A204.1 (cell line): Measurements from ENCODE around the gene LPCAT3.
"Not testable (repeated sequence)": the region's sequence is repeated elsewhere in the genome, so short reads cannot be mapped to it uniquely, and the experiment has no call there.

ENCODE experiments used
- FAIRE-seq: peaks from 2 replicates; lab custom pipeline; 2012; peaks lifted over from hg19 to GRCh38; lab: Jason Lieb, UNC

The LPCAT3 gene

DNA sequence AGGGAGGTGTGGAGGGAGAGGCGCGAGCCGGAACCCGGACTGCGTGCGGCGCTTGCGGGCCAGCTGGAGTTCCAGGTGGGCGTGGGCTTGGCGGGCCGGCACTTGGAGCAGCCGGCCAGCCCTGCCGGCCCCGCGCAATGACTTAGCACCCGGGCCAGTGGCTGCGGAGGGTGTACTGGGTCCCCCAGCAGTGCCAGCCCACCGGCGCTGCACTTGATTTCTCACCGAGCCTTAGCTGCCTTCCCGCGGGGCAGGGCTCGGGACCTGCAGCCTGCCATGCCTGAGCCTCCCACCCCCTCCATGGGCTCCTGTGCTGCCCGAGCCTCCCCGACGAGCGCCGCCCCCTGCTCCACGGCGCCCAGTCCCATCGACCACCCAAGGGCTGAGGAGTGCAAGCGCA lies 19.1 kb upstream of the LPCAT3 start:
- not testable (repeated sequence) for FAIRE-seq

GRCh38 chr12:7035463-7035862 lies 17.2 kb upstream of the LPCAT3 start:
- no peak for FAIRE-seq

- no peak for FAIRE-seq
These were observed 16.2 kb upstream of the LPCAT3 start for GRCh38 chr12:7034464-7034863.

- FAIRE-seq = no peak
These were observed 14.7 kb upstream of the LPCAT3 start for GRCh38 chr12:7032990-7033389.

DNA sequence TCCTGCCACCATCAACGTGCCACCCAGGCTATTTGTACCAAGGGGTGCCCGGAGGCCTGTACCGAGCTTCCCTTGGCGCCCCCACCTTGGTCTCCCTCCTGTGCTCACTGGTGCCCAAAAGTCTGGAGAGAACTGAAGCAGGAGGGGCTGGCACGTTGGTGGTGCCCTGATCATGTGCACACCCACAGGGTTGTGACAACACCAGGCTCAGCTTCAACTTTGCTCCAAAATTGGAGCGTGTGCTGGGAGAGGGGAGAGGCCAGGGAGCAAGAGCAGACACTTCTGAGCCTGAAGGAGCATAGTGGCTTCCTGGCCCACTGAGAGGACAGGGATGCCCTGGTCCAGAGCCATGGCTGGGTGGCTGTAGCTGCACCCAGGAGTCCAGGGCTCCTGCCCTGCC lies 13.0 kb upstream of the LPCAT3 start:
- FAIRE-seq = no peak

GRCh38 chr12:7026854-7027253 lies 8.6 kb upstream of the LPCAT3 start:
- no peak for FAIRE-seq

DNA sequence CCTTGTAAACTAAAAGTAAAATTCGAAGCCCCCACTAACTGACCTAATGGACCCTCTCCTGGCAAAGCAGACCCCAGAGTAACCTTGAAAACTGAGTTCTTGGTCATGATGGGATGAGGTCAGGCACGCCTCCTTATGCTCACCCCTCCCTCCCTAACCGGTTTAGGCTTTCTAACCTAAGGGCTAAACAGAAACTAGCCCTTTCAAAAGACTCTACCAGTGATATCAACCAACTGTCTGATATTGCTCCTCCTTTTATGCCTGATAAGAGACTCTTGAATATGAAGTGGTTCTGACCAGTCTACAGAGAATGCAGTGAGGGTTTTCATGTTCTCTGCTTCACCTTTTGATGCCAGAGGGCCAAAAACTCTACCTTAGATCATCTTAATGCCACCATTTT lies 4.8 kb upstream of the LPCAT3 start:
- no peak for FAIRE-seq

DNA sequence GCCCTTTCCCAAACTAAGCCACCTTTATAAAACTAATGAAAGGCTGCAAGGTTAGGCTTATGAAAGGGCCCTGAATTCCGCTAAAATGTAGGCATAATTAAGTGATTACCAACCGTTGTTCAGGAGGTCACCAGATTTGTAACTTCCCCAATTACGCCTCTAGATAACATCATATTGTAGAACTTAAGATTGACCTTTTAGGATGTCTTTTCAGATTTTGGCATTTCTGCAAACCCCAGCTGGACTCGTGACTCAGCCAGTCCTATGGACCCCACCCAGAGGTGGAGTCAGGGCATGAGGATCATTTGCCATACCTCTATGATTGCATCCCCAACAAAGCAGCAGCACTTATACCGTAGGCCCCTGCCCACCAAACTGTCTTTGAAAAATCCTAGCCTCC lies 3.7 kb upstream of the LPCAT3 start:
- no peak for FAIRE-seq

- FAIRE-seq = no peak
These were observed 830 bp upstream of the LPCAT3 start for GRCh38 chr12:7019043-7019569.

DNA sequence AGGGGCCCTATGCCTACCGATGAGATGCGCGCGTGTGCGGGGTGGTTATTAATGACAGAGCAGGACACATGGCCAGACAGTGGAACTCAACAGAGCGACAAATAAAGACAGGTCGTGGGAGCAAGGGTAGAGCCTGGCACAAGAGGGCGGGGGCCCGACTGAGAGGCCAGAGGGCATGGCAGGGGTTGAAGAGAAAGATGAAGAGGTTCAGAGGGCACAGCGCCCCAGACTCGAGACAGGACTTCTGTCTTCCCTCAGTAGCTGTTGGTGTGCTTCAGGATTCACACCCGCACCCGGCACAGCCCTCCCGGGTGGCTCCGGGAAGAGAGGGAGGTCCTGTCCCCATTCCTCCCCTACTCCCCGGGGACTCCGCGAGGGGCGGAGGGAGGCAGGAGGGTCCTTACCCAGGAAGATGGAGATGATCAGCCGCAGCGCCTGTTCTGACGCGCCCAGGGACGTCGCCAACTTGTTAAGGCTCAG lies 366 bp downstream of the LPCAT3 start:
- no peak for FAIRE-seq

- no peak for FAIRE-seq
These were observed 1.2 kb downstream of the LPCAT3 start for GRCh38 chr12:7016958-7017571.

- FAIRE-seq = no peak
These were observed 2.5 kb downstream of the LPCAT3 start for GRCh38 chr12:7015555-7016370.

DNA sequence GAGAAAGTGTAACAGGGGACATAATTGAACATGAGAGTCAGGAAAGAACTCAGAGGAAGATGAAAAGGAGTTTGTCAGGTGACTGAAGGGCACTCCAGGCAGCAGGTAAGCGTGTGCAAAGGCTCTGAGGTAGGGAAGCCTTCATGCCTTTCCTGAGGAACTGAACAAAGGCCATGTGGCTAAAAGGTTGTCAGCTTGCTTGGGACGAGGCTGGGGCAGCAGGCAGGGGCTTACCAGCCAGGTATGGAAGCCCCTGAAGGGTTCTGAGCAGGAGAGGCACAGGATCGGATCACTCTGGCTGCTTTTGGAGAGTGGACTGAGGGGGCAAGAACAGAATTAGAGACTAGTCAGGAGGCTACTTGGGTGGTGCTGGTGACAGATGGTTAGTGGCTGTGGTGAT lies 5.2 kb downstream of the LPCAT3 start:
- no peak for FAIRE-seq

- FAIRE-seq = no peak
These were observed 6.2 kb downstream of the LPCAT3 start for GRCh38 chr12:7012024-7012607.

DNA sequence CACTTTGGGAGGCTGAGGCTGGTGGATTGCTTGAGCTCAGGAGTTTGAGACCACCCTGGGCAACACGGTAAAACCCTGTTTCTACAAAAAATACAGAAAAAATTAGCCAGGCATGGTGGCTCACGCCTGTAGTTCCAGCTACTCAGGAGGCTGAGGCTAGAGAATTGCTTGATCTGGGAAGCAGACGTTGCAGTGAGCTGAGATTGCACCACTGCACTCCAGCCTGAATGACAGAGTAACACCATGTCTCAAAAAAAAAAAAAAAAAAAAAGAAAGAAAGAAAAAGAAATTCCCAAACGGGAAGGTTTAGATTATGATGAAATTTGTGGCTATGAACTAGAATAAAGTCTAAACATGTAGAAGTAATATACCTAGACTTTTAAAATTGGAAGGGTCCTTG lies 6.9 kb downstream of the LPCAT3 start:
- FAIRE-seq = not testable (repeated sequence)

DNA sequence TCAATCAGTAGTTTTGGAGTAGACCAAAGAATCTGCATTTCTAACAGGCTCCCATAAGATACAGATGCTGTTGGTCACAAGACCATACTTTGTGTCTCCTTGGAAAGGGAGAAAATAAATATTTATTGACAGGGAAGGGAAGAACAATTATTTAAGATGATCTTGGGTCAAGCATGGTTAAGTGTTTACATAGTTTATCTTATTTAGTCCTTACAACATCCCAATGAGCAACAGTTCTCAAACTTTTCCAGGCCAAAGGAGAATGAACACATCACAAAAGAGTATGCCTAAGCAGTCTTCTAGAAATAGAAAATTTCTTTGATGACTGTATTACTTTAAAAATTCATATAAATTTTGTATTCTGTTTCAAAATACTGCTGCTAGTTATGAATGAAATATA lies 8.8 kb downstream of the LPCAT3 start:
- FAIRE-seq = no peak

GRCh38 chr12:7008864-7009263 lies 9.4 kb downstream of the LPCAT3 start:
- FAIRE-seq = no peak

GRCh38 chr12:7006639-7007038 lies 11.6 kb downstream of the LPCAT3 start:
- no peak for FAIRE-seq

GRCh38 chr12:7005311-7005710 lies 13.0 kb downstream of the LPCAT3 start:
- FAIRE-seq = no peak

- no peak for FAIRE-seq
These were observed 13.4 kb downstream of the LPCAT3 start for GRCh38 chr12:7004840-7005239.

DNA sequence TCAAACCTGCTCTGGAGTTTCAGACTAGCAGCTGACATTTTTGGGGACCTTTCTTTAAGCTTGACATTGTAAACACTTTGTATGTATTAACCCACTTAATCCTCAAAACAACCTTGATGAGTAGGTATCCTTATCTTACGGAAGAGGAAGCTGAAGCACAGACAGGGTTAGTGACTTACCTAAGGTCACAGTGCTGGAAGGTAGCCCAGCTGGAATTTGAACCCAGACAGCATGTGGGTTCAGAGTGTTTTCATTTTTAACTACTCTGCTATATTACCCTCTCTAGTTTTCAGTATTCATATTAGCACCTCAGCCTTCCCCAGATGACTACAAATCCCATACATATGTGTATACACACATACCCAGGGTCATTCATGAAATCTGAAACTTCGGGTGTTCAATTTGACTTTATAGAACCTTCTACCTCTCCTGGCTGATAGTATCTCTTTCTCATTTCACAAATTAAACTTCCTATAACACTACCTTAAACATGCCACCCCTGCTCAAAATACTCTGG lies 13.9 kb downstream of the LPCAT3 start:
- no peak for FAIRE-seq

DNA sequence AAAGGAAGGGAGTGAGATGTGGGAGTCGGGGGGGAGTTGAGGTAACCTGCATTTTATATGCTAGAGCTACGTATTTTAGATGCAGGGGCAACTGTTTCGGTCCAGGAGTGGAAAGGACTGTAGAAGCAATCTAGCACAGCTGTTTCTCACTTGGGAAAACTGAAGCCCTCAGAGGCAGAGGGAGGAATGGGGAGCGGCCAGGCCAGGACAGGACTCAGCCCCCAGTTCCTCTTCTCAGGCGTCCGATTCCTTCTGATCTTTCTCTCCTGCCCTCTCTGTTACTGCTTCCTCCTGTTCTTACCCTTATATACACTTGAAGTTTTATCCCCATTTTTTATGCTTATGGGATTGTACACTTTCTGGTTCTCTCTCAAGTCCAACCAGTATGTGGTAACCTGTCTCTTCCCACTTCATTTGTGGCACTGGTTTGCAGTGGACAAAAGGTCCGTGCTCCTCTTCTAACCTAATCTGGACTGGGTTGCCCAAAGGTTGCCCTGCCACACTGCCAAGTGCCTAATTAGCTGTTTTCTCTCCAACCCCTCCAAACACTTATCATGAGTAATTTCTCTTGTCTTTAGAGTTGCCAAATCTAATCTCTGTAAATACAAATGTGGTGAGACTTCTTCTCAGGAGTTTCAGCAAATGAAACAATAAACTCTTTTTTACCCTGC lies 16.2 kb downstream of the LPCAT3 start:
- no peak for FAIRE-seq
